PC-3 (cell line): Measurements from ENCODE around the gene CERS1.

Source experiments
- EZH2 ChIP-seq: fragments of 300-600 bp; sonication (generic); IDR thresholded peaks from one replicate; pipeline ENCODE4 v1.6.1; 2017; ENCODE audit warnings: antibody characterized with exemption, mild to moderate bottlenecking, low read length; ENCODE audit not compliant: unreplicated experiment
- TF ChIP-seq, protein P1 (sequence below): fragments of 300-600 bp; sonication (generic); conservative IDR thresholded peaks from 2 replicates; pipeline ENCODE4 v1.5.1; 2017; ENCODE audit warnings: antibody characterized with exemption, low read depth, mild to moderate bottlenecking, low read length

DNA sequence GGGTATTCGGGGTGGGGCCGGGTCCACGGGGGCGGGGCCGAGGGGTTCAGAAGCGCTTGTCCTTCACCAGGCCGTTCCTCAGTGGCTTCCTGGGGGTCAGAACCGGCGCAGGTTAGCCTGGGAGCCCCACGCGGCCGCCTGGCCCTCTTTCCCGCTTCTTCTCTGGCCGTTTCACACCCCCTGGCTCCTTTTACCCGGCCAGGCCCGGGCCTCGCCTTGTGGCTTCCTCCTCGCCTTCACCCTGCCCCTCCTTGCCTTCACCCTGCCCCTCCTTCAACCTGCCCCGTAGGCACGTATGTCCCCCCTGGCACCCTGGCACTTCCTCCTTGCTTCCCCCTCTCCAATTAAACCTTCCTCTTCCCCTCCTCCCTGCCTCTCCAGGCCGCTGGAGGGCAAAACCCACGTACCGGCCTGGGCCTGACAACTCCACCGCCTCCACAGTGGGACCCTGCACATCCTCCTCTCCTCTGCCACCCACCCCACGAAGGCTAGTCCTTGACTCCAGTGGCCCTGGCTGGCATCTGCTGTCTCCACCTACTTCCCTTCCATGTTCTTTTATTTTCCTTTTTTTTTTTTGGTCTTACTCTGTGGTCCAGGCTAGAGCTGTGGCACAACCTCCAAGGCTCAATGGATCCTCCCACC, 25.3 kb downstream of the CERS1 start:
- TF ChIP-seq, protein P1, sequence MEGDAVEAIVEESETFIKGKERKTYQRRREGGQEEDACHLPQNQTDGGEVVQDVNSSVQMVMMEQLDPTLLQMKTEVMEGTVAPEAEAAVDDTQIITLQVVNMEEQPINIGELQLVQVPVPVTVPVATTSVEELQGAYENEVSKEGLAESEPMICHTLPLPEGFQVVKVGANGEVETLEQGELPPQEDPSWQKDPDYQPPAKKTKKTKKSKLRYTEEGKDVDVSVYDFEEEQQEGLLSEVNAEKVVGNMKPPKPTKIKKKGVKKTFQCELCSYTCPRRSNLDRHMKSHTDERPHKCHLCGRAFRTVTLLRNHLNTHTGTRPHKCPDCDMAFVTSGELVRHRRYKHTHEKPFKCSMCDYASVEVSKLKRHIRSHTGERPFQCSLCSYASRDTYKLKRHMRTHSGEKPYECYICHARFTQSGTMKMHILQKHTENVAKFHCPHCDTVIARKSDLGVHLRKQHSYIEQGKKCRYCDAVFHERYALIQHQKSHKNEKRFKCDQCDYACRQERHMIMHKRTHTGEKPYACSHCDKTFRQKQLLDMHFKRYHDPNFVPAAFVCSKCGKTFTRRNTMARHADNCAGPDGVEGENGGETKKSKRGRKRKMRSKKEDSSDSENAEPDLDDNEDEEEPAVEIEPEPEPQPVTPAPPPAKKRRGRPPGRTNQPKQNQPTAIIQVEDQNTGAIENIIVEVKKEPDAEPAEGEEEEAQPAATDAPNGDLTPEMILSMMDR, result no peak
- no peak for TF ChIP-seq EZH2
